Measurements from ENCODE around the gene LARGE2. TPM values are rescaled to one million over a fixed set of nuclear protein-coding genes. Genes with fewer than 3 reads are reported as not detected.

The LARGE2 gene
- total RNA-seq, 1 experiment from 2014 or later = 124 TPM

- TF ChIP-seq PRDM15 (CRISPR knock-in tag; IDR thresholded peaks at IDR 0.05) = no peak
Observed at GRCh38 chr11:45894555-45895247, 27.8 kb upstream of the LARGE2 start (continued).

- DNase-seq (ENCODE audit: low spot score) = no peak
- POLR2A ChIA-PET = interaction anchor here (0.6 to 2.1 kb wide), 6 partner anchors 9 to 23 kb away, joined by 3 to 8 read pairs (median 3); partner anchors contain the start of gene PEX16
Observed at GRCh38 chr11:45895553-45896259, 26.8 kb upstream of the LARGE2 start.

GRCh38 chr11:45896422-45896984, 26.0 kb upstream of the LARGE2 start:
- Mint-ChIP-seq H3K4me3 (no peak overlapping the region), H3K27me3 (ENCODE audit: low read depth) (peaks cover 6% of the 10 kb centered on the region), H3K36me3 (no peaks in the 10 kb centered on the region), H3K9me3 (no peaks in the 10 kb centered on the region), H3K4me1 (peaks cover 38% of the 10 kb centered on the region), H3K27ac (no peak overlapping the region)
- CTCF ChIA-PET = interaction anchor here (0.7 to 4.3 kb wide), 11 partner anchors 10 to 496 kb away, joined by 3 to 33 read pairs (median 4); partner anchors contain the start of genes LARGE2 and PEX16
- peak; percentile 82 for DNase-seq (ENCODE audit: low spot score)
- POLR2A ChIA-PET = interaction anchor here (1.0 to 2.1 kb wide), 6 partner anchors 9 to 25 kb away, joined by 3 to 8 read pairs (median 4); partner anchors contain the start of genes LARGE2 and PEX16
- peak; percentile 61 for ATAC-seq
- 0 out of 2 replicates have a peak, but pooled peaks have one; percentile 30 for TF ChIP-seq TEAD1 (CRISPR knock-in tag; IDR thresholded peaks at IDR 0.05)
- no peak for TF ChIP-seq ZNF512 (CRISPR knock-in tag; IDR thresholded peaks at IDR 0.05; ENCODE audit: borderline replicate concordance)
- TF ChIP-seq ZMAT4 (CRISPR knock-in tag; IDR thresholded peaks at IDR 0.05) = no peak
- TF ChIP-seq USF2 (CRISPR knock-in tag; IDR thresholded peaks at IDR 0.05) = 0 out of 2 replicates have a peak, but pooled peaks have one; percentile 27
- TF ChIP-seq ETV6 (CRISPR knock-in tag; IDR thresholded peaks at IDR 0.05) = 0 out of 2 replicates have a peak, but pooled peaks have one; percentile 40
- TF ChIP-seq MAX (CRISPR knock-in tag; IDR thresholded peaks at IDR 0.05) = 0 out of 2 replicates have a peak, but pooled peaks have one; percentile 41
- TF ChIP-seq SP1 (CRISPR knock-in tag; conservative IDR thresholded peaks at IDR 0.05) = 0 out of 2 replicates have a peak, but pooled peaks have one; percentile 44

More at GRCh38 chr11:45895553-45896259, 26.8 kb upstream of the LARGE2 start:
- H3K27me3 Mint-ChIP-seq (ENCODE audit: low read depth) = peaks cover 4% of the 10 kb centered on the region
- H3K36me3 Mint-ChIP-seq = no peaks in the 10 kb centered on the region
- H3K9me3 Mint-ChIP-seq = no peaks in the 10 kb centered on the region
- CTCF ChIA-PET = interaction anchor here (0.8 to 4.3 kb wide), 9 partner anchors 9 to 419 kb away, joined by 3 to 33 read pairs (median 4); partner anchors contain the start of genes LARGE2 and PEX16
- 0 out of 2 replicates have a peak overlapping the region, but pooled peaks have one; percentile 15 for H3K27ac Mint-ChIP-seq
- no peak overlapping the region for H3K4me3 Mint-ChIP-seq
- TF ChIP-seq ATF6 (CRISPR knock-in tag; IDR thresholded peaks at IDR 0.05) (no peak), SP1 (CRISPR knock-in tag; conservative IDR thresholded peaks at IDR 0.05) (no peak), NR1H2 (CRISPR knock-in tag; IDR thresholded peaks at IDR 0.05) (no peak), MAX (CRISPR knock-in tag; IDR thresholded peaks at IDR 0.05) (0 out of 2 replicates have a peak, but pooled peaks have one; percentile 10), ELF4 (CRISPR knock-in tag; IDR thresholded peaks at IDR 0.05; ENCODE audit: low read depth) (no peak), IRF1 (CRISPR knock-in tag; IDR thresholded peaks at IDR 0.05) (no peak), ZNF138 (CRISPR knock-in tag; conservative IDR thresholded peaks at IDR 0.05) (no peak), MXD4 (CRISPR knock-in tag; IDR thresholded peaks at IDR 0.05; ENCODE audit: borderline replicate concordance) (no peak)
- no peak for ATAC-seq
- peaks cover 34% of the 10 kb centered on the region for H3K4me1 Mint-ChIP-seq

All from WTC11 (cell line).